GM21381 (cell line): ENCODE data around the gene FBH1.
"Not testable (repeated sequence)": the region's sequence is repeated elsewhere in the genome, so short reads cannot be mapped to it uniquely, and the experiment has no call there.

Experiments used
- ATAC-seq: cut with Tn5 transposase; IDR thresholded peaks from one replicate; pipeline ENCODE4 v1.9.1; 2021; ENCODE audit warnings: mild to moderate bottlenecking, moderate library complexity; ENCODE audit not compliant: unreplicated experiment

The FBH1 gene

DNA sequence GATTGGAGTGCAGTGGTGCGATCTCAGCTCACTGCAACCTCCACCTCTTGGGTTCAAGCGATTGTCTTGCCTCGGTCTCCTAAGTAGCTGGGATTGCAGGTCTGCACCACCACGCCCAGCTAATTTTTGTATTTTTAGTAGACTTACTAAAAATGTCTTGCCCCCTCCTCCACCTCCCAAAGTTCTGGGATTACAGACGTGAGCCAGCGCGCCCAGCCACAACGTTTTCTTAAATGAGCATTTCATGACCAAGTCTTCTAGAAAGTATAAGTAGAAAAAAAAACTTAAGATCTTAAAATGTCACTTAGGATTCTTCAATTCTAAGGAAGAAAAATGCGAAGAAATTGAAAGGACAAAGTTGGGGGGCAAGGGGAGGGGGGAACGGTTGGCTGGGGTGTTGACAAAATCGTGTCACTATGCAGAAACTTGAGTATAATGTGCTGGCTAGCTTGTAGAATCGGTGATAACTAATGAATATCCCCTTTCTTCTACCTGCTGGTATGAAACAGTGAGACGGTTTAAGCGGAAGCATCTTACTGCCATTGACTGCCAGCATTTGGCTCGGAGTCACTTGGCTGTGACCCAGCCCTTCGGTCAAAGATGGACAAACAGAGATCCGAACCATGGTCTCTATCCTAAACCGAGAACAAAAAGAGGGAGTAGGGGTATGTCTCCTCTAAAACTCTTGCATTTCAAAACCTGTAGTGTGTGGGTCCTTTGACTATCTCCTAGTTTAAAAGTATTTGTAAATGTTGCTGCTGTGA lies 12.7 kb downstream of the FBH1 start:
- no peak for ATAC-seq

DNA sequence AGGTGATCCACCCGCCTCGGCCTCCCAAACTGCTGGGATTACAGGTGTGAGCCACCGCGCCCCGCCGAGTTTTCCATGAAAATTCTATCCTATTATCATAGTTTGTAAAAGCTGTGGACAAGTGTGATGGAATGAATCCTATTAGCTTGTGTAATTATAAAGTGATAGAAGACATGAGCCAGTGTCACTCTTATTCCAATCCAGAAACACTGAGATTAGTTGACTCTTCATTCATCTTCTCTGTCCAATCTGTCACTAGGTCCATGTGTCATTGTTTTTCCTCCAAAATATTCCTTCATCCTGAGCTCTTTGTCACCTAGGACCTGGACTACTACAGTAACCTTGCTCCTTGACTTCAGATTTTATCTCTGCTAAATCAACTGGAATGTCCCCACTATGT lies 13.5 kb downstream of the FBH1 start:
- ATAC-seq: no peak

DNA sequence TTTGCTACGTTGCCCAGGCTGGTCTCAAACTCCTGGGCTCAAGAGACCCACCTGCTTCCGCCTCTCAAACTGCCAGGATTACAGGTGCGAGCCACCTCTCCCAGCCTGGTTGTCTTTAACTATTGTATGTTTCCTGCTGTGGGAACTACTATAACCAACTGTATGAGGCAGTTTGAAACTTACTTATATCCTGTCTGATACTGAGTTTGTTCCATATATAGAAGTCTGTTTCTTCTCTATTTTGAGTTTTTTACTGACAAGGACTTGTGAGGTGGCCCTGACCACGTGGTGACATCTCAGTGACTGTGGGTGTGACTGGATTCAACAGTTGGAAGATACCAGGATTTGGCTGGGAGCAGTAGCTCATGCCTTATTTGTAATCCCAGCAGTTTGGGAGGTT lies 14.2 kb downstream of the FBH1 start:
- ATAC-seq: peak; percentile 95

DNA sequence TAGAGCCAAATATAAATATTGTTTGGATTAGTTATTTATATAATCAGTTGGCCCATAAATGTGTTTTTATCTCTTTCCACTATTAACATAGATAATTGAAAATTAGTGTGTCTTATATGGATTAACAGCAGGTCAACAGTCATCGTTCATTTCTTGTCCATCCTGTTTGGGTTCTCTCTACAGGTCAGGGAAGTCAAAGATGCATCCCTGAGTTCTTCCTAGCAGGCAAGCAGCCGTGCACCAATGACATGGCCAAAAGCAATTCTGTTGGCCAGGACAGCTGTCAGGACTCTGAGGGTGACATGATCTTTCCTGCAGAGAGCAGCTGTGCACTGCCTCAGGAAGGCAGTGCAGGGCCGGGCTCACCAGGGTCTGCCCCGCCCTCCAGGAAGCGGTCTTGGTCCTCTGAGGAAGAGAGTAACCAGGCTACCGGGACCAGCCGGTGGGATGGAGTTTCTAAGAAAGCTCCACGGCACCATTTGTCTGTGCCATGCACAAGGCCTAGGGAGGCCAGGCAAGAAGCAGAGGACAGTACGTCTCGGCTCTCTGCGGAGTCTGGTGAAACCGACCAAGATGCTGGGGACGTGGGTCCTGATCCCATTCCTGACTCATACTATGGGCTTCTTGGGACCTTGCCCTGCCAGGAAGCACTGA lies 15.9 kb downstream of the FBH1 start:
- ATAC-seq: no peak

DNA sequence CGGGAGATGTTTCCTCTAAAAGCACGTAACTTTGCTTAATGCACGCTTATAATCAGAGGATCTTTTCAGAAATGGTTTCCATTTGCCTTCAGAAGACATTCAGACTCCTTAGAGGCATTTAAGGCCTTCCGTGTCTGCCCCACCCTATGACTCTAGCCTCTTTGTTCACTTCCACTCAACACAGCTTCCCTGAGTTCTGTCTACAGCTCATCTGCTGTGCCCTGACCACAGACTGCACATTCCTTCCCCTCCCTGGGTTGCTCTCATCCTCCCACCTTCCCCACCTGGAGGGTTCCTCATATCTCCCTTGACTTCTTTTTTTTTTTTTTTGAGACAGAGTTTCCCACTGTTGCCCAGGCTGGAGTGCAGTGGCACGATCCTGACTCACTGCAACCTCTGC lies 16.6 kb downstream of the FBH1 start:
- no peak for ATAC-seq

DNA sequence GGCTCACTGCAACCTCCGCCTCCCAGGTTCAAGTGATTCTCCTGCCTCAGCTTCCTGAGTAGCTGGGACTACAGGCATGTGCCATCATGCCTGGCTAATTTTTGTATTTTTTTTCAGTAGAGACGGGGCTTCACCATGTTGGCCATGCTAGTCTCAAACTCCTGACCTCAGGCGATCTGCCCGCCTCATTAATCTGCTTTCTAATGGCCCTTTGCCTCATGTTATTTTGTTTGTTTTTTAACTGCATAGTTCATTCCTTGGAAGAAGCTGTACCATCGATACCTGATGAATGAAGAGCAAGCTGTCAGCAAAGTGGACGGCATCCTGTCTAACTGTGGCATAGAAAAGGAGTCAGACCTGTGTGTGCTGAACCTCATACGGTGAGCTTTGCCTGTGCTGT lies 18.6 kb downstream of the FBH1 start:
- not testable (repeated sequence) for ATAC-seq

DNA sequence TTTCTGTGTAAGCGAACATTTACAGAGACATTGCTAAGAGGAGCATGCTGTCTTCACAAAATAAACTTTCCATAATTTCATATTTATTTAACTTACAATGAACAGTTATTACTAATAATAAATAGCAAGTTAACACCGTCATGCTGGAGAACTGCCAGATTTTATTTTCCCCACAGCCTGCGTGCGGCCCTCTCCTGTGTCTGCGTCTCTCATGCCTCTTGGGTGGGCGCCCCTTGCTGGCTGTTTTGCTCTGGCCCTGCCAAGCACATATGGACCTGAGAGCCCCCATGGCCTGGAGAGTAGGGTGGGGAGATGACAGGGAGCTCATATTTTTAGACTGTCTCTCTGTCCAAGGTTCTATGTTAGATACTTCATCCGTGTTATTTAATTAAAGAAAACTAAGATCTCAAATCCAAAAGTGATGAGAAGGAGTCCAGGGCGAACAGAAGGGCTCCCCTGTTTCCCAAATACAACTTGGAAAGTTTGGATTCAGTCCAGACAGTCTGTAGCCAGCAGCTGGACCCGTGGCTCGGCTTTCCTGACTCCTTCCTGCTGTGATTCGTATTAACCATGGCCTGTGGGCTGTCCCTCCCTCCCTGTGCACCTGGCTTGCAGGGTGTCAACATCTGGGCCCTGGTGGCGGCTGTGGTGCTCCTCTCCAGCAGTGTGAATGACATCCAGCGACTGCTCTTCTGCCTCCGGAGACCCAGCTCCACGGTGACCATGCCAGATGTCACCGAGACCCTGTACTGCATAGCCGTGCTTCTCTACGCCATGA lies 20.5 kb downstream of the FBH1 start:
- ATAC-seq: no peak

DNA sequence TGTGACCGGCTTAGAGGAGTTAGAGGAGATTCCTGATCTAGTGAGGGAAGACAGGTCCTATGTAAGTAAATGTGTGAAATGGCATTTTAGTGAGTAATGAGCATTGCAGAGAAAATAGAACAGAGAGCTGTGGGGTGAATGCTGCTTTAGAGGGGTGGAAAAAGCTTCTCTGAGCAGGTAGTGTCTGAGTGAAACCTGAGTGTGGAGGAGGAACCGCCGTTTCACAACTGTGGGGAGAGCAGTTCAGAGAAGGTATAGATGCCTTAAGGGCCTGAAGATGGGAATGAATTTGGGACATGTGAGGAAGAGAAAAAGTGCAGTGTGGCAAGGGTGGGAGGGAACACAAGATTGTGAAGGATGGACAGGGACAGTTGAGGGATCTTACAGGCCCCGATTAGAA lies 21.6 kb downstream of the FBH1 start:
- no peak for ATAC-seq

DNA sequence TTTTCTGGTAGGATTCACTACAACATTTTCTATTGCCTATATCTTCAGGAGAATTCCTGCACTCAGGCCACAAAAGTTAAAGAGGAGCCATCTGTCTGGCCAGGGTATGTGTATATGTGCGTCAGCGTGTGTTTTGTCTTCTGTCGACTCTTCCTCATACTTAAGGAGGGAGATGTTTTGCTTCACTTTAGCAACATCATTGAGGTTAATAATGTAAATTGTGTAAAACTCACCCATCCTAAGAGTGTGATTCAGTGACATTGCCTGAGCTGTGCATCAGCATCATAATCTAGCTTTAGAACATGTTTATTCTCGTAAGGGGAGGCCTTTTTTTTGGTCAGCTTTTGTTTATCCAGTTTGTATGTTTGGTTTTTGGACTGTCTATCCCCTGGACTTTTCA lies 23.7 kb downstream of the FBH1 start:
- no peak for ATAC-seq

DNA sequence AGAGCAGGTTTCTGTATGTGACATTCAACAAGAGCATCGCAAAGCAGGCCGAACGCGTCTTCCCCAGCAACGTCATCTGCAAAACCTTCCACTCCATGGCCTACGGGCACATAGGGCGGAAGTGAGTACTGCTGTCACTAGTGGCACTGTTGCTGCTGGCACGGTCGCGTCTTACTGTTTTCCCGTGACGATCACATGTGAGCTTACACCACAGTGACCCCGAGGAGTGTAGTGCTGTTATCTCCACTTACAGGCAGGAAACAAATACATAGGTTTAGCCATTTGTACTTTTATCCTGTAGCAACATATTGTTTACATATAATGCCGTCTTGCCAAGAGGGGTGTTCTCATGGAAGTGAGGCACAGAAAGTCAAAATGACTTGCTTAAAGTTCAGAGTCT lies 25.4 kb downstream of the FBH1 start:
- no peak for ATAC-seq

DNA sequence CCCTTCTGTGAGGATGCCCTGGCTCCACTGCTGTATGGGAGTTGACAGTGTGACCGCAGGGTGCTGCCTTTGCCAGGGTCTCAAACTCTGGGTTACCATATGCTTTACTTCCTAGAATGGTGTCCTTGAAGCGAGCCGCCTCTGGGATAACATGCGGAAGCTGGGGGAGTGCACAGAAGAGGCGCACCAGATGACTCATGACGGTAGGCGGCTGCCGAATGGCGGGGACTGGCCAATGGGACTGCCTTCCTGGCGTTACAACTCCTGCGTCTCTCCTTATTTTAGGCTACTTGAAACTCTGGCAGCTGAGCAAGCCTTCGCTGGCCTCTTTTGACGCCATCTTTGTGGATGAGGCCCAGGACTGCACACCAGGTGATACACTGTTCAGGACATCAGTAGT lies 27.3 kb downstream of the FBH1 start:
- no peak for ATAC-seq

DNA sequence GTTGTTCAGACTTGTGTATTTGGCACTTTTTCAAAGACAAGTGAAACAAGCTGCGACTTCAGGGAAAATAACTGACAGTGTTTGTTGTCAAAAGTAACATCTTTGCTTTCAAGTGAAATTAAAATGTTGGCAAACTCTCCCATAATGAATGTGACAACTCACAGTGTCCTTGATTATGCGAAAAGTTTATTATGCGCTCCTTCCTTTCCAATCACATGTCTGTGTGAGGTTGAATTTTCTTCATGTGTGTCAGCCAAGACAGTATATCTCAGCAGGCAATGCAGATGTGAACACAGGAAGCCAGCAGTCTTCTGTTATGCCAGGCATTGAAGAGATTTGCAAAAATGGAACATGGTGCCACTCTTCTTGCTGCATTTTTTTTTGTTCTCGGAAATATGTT lies 28.7 kb downstream of the FBH1 start:
- ATAC-seq: no peak

DNA sequence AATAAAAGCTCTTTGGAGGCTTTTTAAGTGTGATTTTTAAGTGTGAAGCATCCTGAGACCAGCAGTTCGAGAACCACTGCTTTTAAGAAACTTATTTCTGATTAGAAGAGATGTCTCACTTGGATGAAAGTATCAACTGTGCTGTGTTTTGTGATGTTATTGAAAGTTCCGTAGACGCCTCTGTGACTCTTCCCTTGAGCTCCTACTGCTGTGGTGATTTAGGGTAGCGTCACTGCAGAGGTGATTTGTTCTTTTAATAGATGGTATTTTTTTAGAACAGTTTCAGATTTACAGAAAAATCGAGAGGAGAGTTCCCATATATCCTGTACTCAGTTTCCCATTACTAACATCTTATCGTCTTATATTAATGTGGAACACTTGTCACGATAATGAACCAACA lies 29.5 kb downstream of the FBH1 start:
- no peak for ATAC-seq

DNA sequence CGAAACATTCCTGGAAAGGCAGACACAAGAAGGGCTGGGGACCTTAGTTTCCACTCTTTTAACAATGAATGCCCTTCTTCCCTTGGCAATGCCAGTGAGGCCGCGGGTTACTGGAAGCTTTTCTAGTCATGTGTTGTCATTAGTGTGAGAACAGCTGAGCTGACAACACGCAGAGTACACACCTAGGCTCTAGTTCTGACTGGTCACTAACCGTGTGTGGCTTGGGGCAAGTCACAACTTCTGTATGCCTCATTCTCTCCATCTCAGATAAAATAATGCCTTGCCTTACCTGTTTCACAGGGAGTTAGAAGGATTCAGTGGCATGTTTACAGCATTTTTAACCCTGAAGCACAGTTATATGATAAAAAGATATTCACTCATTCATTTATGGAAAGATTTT lies 31.7 kb downstream of the FBH1 start:
- no peak for ATAC-seq

DNA sequence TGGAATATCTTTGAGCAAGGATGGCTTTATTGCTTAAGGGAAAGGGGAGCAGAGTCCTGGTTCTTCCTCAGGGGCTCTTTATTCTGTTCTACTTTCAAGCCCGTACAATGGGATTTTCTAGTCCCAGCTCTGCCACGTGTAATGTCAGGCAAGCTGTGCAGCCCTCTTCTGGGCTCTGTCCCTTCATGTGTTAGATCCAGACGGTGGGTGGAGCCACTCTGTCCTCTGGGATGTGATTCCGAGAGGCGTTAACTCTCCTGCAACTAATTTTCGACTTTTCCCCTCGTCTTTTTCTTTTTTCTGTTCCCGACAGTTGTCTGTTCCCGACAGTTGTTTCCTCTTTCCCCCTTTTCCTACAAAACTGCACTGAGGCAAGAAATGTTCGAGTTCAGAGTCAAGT lies 34.8 kb downstream of the FBH1 start:
- no peak for ATAC-seq

DNA sequence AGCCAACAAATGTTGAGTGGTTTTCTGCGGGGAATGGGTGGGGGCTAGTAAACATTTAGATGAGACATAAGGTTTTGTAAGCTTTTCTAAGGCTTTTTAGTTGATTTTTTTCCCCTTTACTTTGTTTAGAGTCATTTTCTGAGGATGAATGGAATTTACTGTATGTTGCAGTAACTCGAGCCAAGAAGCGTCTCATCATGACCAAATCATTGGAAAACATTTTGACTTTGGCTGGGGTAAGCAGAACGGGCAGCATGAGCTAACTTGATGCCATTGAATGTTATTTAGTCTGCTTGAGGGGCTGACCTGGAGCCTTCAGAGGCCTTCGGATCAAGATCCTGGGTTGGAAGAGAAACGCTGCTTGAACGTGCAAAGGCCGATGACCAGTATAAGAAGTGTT lies 37.3 kb downstream of the FBH1 start:
- no peak for ATAC-seq

DNA sequence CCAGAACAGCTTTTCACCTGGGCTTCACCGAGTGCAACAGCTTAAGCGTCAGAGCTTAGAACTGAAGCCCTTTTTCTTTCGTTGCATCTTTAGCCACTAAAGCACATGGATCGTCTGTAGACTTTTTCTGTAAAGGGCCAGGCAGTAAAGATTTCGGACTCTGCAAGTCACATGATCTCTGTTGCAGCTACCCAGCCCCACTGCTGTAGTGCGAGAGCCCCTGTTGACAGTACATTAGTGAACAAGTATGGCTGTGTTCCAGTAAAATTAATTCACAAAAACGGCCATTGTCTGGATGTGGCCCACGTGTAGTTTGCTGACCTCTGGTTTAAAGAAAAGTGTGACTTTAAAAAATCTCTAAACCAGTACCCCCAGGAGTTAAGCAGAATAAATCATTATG lies 39.4 kb downstream of the FBH1 start:
- ATAC-seq: no peak

DNA sequence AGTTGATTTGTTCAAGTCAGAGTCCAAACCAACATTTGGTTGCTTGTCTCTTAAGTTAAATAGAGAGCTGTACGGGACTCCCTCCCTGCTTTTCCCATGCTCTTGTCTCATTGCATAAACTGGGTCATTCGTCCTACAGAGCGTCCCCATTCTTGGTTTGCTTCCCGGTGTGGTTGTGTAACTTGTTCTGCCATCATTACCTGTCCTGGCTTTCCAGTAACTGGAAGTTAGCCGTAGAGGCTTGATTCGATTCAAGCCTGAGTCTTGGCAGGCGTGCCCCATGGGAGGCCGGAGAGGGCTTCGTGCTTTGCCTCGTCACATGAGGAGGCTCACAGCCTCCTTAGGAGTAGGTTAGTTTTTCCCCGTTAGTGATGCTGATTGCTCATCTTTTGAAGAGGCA lies 40.2 kb downstream of the FBH1 start:
- no peak for ATAC-seq

DNA sequence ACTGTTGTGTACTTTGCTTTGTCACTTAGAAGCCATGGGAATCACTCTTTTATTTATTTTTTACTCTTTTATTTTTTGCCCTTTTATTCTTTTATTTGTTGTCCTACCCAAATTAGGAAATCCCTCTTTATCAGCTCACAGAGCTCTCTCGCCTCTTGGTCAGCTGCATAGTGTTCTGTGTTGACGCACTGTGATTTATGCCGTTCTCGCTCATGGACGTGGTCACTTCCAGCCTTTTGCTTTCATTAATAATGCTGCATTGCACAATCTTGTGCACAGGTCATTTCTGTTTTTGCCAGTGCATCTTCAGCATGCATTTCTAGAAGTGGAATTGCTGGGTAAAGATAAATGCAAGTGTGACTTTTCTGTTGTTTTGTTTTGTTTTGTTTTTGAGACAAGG lies 42.3 kb downstream of the FBH1 start:
- ATAC-seq: no peak

DNA sequence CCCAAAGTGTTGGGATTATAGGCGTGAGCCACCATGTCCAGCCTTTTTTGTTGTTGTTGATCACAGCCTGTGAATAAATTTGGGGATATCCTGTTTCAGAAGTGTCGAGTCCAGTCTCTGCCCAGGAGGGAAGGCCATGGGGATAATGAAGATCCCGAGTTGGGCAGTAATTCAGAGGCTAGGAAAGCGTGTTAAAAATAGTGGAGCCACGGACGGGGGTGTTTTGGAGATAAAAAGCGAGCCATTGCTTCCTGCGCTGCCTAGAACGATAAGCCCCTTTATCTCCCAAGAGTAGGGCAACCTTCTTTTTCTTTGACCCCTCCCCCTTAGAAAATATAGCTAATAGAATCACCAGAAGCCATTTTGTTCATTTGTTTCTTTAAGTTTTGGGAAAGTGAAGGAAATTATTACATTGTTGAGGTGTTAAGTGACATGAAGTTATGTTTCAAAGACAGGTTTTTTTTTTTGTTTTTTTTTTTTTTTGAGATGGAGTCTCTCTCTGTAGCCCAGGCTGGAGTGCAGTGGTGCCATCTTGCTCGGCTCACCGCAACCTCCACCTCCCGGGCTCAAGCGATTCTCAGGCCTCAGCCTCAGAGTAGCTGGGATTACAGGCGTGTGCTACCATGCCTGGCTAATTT lies 44.0 kb downstream of the FBH1 start:
- no peak for ATAC-seq

DNA sequence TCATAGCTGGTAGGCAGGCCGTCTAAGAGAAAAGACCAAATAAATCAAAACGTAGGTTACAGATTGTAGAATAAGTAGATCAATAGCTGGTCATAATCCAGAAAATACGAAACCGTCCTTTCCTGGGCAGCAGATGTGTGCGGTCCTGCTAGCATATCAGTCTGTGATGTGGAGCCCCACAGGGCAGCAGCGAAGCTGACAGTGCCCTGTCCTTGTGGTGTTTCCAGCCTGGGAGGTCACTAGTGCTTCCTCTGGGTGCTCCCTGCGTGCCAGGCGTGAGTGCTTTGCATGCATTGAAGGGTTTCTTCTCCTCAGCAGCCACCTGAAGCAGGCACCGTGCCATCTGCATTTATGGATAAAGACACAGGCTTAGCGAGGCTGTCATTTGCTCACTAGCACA lies 45.6 kb downstream of the FBH1 start:
- no peak for ATAC-seq

DNA sequence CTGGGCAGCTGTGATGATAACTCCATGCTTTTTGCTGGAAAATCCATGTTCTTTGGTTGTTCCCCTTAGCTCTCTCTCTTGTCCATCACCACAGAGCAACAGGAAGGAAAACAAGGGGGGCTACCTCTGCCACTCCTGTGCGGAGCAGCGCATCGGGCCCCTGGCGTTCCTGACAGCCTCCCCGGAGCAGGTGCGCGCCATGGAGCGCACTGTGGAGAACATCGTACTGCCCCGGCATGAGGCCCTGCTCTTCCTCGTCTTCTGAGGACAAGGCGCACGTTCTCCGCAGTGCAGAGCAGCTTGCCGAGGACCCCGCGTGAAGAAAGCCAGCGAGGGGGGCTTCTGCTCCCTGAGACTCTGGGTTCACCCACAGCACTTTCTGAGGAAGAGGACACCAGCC lies 47.0 kb downstream of the FBH1 start:
- no peak for ATAC-seq
